HepG2 (cell line): Measurements from ENCODE around the gene IGFBP5. TPM values are rescaled to one million over a fixed set of nuclear protein-coding genes. Genes with fewer than 3 reads are reported as not detected.

ENCODE experiments used
- ATAC-seq: fragments of 200-7000 bp; cut with Tn5 transposase; 3 replicates; pipeline ENCODE4 v1.9.1; 2020; ENCODE audit warnings: mild to moderate bottlenecking, moderate library complexity
- BruUV-seq: library from RNA; stranded (reverse); fragments of 400-500 nt; replicated peaks from 2 replicates; lab custom pipeline; 2021; lab: Mats Ljungman, UMichigan
- CTCF ChIA-PET: fragments of 300-600 bp; formaldehyde crosslinking; extraction: SDS; loops from one replicate; lab custom pipeline; 2021; ENCODE audit warnings: low total read pairs, inconsistent platforms, low intra/inter-chr PET ratio; lab: Yijun Ruan, JAX
- POLR2A ChIA-PET: fragments of 350-600 bp; sonication (Branson Sonifier 250); formaldehyde crosslinking; loops from one replicate; lab custom pipeline; 2020; ENCODE audit warnings: antibody characterized with exemption, inconsistent platforms; lab: Yijun Ruan, JAX
- DNase-seq: peaks from one replicate; pipeline ENCODE4 v3.0.0-alpha.2; 2015; ENCODE audit warnings: low spot score
- FAIRE-seq: peaks from 3 replicates; lab custom pipeline; 2011; peaks lifted over from hg19 to GRCh38; lab: Jason Lieb, UNC
- H2AFZ ChIP-seq: one replicate; pipeline ENCODE4 v1.6.1; 2011; ENCODE audit warnings: low read length, inconsistent platforms
- H3K27ac ChIP-seq: fragments of 300-600 bp; 3 replicates; pipeline ENCODE4 v1.8.0; 2011; ENCODE audit warnings: mixed run types, mild to moderate bottlenecking, mixed read lengths, low read length, inconsistent platforms; ENCODE audit not compliant: insufficient read depth; ENCODE audit errors: extremely low read length
- H3K27me3 ChIP-seq, 2 experiments: fragments of 200-600 bp in 1 of 2; 2 replicates in 1 of 2; 3 replicates in 1 of 2; pipeline versions ENCODE4 v1.6.0 to v1.8.0; 2011; ENCODE audit warnings: low read length in 2 of 2, mild to moderate bottlenecking in 2 of 2, moderate library complexity in 2 of 2, inconsistent platforms in 1 of 2; ENCODE audit not compliant: insufficient read depth in 2 of 2, control insufficient read depth in 1 of 2
- H3K36me3 ChIP-seq, 2 experiments: fragments of 200-600 bp in 1 of 2; replicated peaks in 1 of 2; 2 replicates in 1 of 2; 3 replicates in 1 of 2; pipeline versions ENCODE4 v1.5.1 to v1.8.0; 2011; ENCODE audit warnings: low read length in 2 of 2, inconsistent platforms in 1 of 2; ENCODE audit not compliant: insufficient read depth in 2 of 2, control insufficient read depth in 1 of 2
- H3K4me1 ChIP-seq: 2 replicates; pipeline ENCODE4 v1.5.1; 2012; ENCODE audit warnings: low read length, inconsistent platforms; ENCODE audit not compliant: insufficient read depth
- H3K4me2 ChIP-seq: 2 replicates; pipeline ENCODE4 v1.6.0; 2011; ENCODE audit warnings: low read depth, low read length, inconsistent platforms
- H3K4me3 ChIP-seq, 3 experiments: fragments of 200-600 bp in 1 of 3; sonication (generic), shearing (Covaris generic) in 1 of 3; replicated peaks in 1 of 3; 2 replicates each; pipeline ENCODE4 v1.5.1; 2011 to 2016; ENCODE audit warnings: low read length in 3 of 3, inconsistent platforms in 2 of 3, low read depth in 2 of 3, mild to moderate bottlenecking in 2 of 3, control low read depth in 1 of 3, mixed read lengths in 1 of 3; ENCODE audit not compliant: insufficient read depth in 1 of 3
- H3K79me2 ChIP-seq: one replicate; pipeline ENCODE4 v1.6.1; 2011; ENCODE audit warnings: low read length, inconsistent platforms; ENCODE audit not compliant: insufficient read depth
- H3K9ac ChIP-seq: 2 replicates; pipeline ENCODE4 v1.6.0; 2011; ENCODE audit warnings: mild to moderate bottlenecking, low read depth, low read length, inconsistent platforms; ENCODE audit not compliant: insufficient read depth
- H3K9me3 ChIP-seq: 2 replicates; pipeline ENCODE4 v1.5.1; 2012; ENCODE audit warnings: mild to moderate bottlenecking, low read length
- H4K20me1 ChIP-seq: 2 replicates; pipeline ENCODE4 v1.6.0; 2011; ENCODE audit warnings: inconsistent platforms, mild to moderate bottlenecking, low read length, moderate library complexity; ENCODE audit not compliant: insufficient read depth
- ARNT ChIP-seq: fragments of 450-650 bp; IDR thresholded peaks from 2 replicates; pipeline ENCODE4 v1.6.1; 2017
- CBFB ChIP-seq: sonication (generic); formaldehyde crosslinking; IDR thresholded peaks from 2 replicates; pipeline ENCODE4 v1.4.0; 2020; ENCODE audit warnings: missing genetic modification reagents
- CEBPB ChIP-seq: IDR thresholded peaks from 2 replicates; pipeline ENCODE4 v1.6.1; 2011; ENCODE audit warnings: low read depth, low read length, improper control_type of control experiment, borderline replicate concordance
- IRF2 ChIP-seq: IDR thresholded peaks from 2 replicates; pipeline ENCODE4 v1.6.1; 2018; ENCODE audit warnings: missing genetic modification reagents, missing compliant biosample characterization
- JUN ChIP-seq: sonication (generic); formaldehyde crosslinking; IDR thresholded peaks from 2 replicates; pipeline ENCODE4 v1.4.0; 2020; ENCODE audit warnings: mild to moderate bottlenecking, missing genetic modification reagents
- JUNB ChIP-seq: sonication (generic); formaldehyde crosslinking; IDR thresholded peaks from 2 replicates; pipeline ENCODE4 v1.8.0; 2022; ENCODE audit warnings: missing genetic modification reagents, mild to moderate bottlenecking, borderline replicate concordance
- SP140L ChIP-seq: sonication (generic); formaldehyde crosslinking; IDR thresholded peaks from 2 replicates; pipeline ENCODE4 v1.4.0; 2020; ENCODE audit warnings: missing genetic modification reagents, borderline replicate concordance
- TFDP2 ChIP-seq: sonication (generic); formaldehyde crosslinking; IDR thresholded peaks from 2 replicates; pipeline ENCODE4 v1.4.0; 2020; ENCODE audit warnings: missing genetic modification reagents
- ZNF567 ChIP-seq: sonication (generic); formaldehyde crosslinking; IDR thresholded peaks from 2 replicates; pipeline ENCODE4 v1.8.1; 2023; ENCODE audit warnings: mild to moderate bottlenecking, missing genetic modification reagents, borderline replicate concordance
- ZNF768 ChIP-seq: sonication (generic); formaldehyde crosslinking; IDR thresholded peaks from 2 replicates; pipeline ENCODE4 v1.4.0; 2020; ENCODE audit warnings: missing genetic modification reagents
- ZNF775 ChIP-seq: sonication (generic); formaldehyde crosslinking; IDR thresholded peaks from 2 replicates; pipeline ENCODE4 v1.4.0; 2020; ENCODE audit warnings: missing genetic modification reagents, mild to moderate bottlenecking, moderate library complexity, borderline replicate concordance
- WGBS: methylation state at CpG from one replicate; pipeline ENCODE4 v1.1.6; 2017; ENCODE audit warnings: low lambda C conversion rate; 5-methylcytosine and 5-hydroxymethylcytosine counted together
- in situ Hi-C: cut with HindIII; loops from 2 replicates; pipeline ENCODE4 v1.10.0; 2017; ENCODE audit warnings: low pct_unique_long_range_greater_than_20kb; ENCODE audit not compliant: extremely low pct_ligation_motif_present
- intact Hi-C: fragments of 100-400 bp; cut with micrococcal nuclease; formaldehyde crosslinking; loops from one replicate; pipeline ENCODE4 v1.10.0; 2022; ENCODE audit not compliant: unreplicated experiment
- polyA plus RNA-seq, 8 experiments: library from polyadenylated mRNA; depleted of rRNA in 3 of 8; stranded (reverse) in 7 of 8; unstranded in 1 of 8; fragments of >200 nt; fragmentation: Illumina TruSeq in 4 of 8; extraction: Trizol in 4 of 8; gene quantifications; 2 replicates each; pipeline versions ENCODE4 v1.2.1 to v1.2.3, GENCODE V29; 2011 to 2016; ENCODE audit warnings: low read depth in 4 of 8, missing spikeins in 1 of 8, mixed read lengths in 1 of 8; ENCODE audit not compliant: insufficient read depth in 1 of 8
- total RNA-seq, 5 experiments: library from RNA; depleted of rRNA; stranded (reverse); fragments of >200 nt; fragmentation: Illumina TruSeq; extraction: Trizol; gene quantifications; 2 replicates each; pipeline ENCODE4 v1.2.3, GENCODE V29; 2016; ENCODE audit warnings: low read depth in 1 of 5

Gene IGFBP5
- total and polyA plus RNA-seq, 2 of the 13 experiments (the other 11 are each of a cell fraction or from before 2014, with no cell fraction given), result 0.15 TPM; not detected in 1

GRCh38 chr2:216678098-216678465 lies 17.3 kb downstream of the IGFBP5 start:
- POLR2A ChIA-PET, result no interaction called here
- TF ChIP-seq ZNF768 (CRISPR knock-in tag), result no peak
- TF ChIP-seq ZNF775 (CRISPR knock-in tag), result no peak
- TF ChIP-seq ZNF567 (CRISPR knock-in tag), result no peak
- TF ChIP-seq CEBPB, result no peak
- no peak for TF ChIP-seq CBFB (CRISPR knock-in tag)
- TF ChIP-seq SP140L (CRISPR knock-in tag), result no peak
- no peak for TF ChIP-seq JUN (CRISPR knock-in tag)
- no peak for TF ChIP-seq ARNT
- TF ChIP-seq TFDP2 (CRISPR knock-in tag), result no peak
- TF ChIP-seq IRF2 (CRISPR knock-in tag), result no peak
- TF ChIP-seq JUNB (CRISPR knock-in tag), result no peak
- CTCF ChIA-PET, result no interaction called here

More at GRCh38 chr2:216678098-216678465, 17.3 kb downstream of the IGFBP5 start:
- intact Hi-C loops (no loop called here), in situ Hi-C loops (no loop called here)
- Histone ChIP-seq H3K9me3 (no peaks in the 10 kb centered on the region), H3K4me1 (peaks cover 6% of the 10 kb centered on the region), H3K27me3 (peaks cover 6 to 74% of the 10 kb centered on the region in 2 experiments), H3K27ac (no peak overlapping the region), H3K79me2 (no peaks in the 10 kb centered on the region), H3K36me3 (no peaks in the 10 kb centered on the region), H3K4me2 (no peak overlapping the region), H4K20me1 (no peaks in the 10 kb centered on the region), H3K9ac (no peak overlapping the region), H2AFZ (no peak overlapping the region), H3K4me3 (no peak overlapping the region)
- 42% methylated on average over 12 of the region's 12 CpGs for WGBS
- DNase-seq (no peak), FAIRE-seq (no peak), ATAC-seq (no peak)
- no TSS peak for BruUV-seq
